ENCODE data around the gene AGPAT1. TPM values are rescaled to one million over a fixed set of nuclear protein-coding genes. Genes with fewer than 3 reads are reported as not detected.

AGPAT1 gene
- total RNA-seq, 1 donor from 2014 or later: 32.9 TPM

GRCh38 chr6:32178547-32179440, 2.9 kb upstream of the AGPAT1 start:
- Mint-ChIP-seq H3K4me3 (ENCODE audit: low read depth) (peak overlapping the region; percentile 96), H3K27me3 (ENCODE audit: low read depth) (no peaks in the 10 kb centered on the region), H3K27ac (peak overlapping the region; percentile 97), H3K4me1 (ENCODE audit: low read depth) (peaks cover 46% of the 10 kb centered on the region), H3K9me3 (no peaks in the 10 kb centered on the region), H3K36me3 (ENCODE audit: low read depth) (peaks cover 39% of the 10 kb centered on the region)
- intact Hi-C loops (cut with micrococcal nuclease): loop anchor here (1.0 to 10.0 kb wide), 6 partner anchors 17 to 794 kb away; partner anchors contain the start of genes APOM, ATF6B, BAG6 and NELFE
- DNase-seq (ENCODE audit: low spot score): no peak

GRCh38 chr6:32177788-32178546, 2.1 kb upstream of the AGPAT1 start, which contains the start of gene RNF5:
TSS of gene RNF5 (plus strand) at chr6:32178405. CDS start at chr6:32178512, 107 bp downstream.
- no peaks in the 10 kb centered on the region for H3K27me3 Mint-ChIP-seq (ENCODE audit: low read depth)
- peak; percentile 93 for DNase-seq (ENCODE audit: low spot score)
- intact Hi-C loops (cut with micrococcal nuclease): loop anchor here (1.0 to 10.0 kb wide), 6 partner anchors 17 to 794 kb away; partner anchors contain the start of genes APOM, ATF6B, BAG6 and NELFE
- H3K27ac Mint-ChIP-seq: peak within 1 kb of the TSS; percentile 97
- peaks cover 50% of the 10 kb centered on the region for H3K4me1 Mint-ChIP-seq (ENCODE audit: low read depth)
- no peaks in the 10 kb centered on the region for H3K9me3 Mint-ChIP-seq
- peaks cover 39% of the 10 kb centered on the region for H3K36me3 Mint-ChIP-seq (ENCODE audit: low read depth)
- peak within 1 kb of the TSS; percentile 96 for H3K4me3 Mint-ChIP-seq (ENCODE audit: low read depth)

GRCh38 chr6:32177183-32177787, 1.4 kb upstream of the AGPAT1 start:
- intact Hi-C loops (cut with micrococcal nuclease): loop anchor here (5.0 to 10.0 kb wide), 4 partner anchors 220 to 795 kb away; partner anchors contain the start of genes APOM, BAG6, NELFE and SKIC2
- DNase-seq (ENCODE audit: low spot score): no peak
- peak overlapping the region; percentile 96 for H3K4me3 Mint-ChIP-seq (ENCODE audit: low read depth)
- H3K9me3 Mint-ChIP-seq: no peaks in the 10 kb centered on the region
- peak overlapping the region; percentile 97 for H3K27ac Mint-ChIP-seq
- H3K36me3 Mint-ChIP-seq (ENCODE audit: low read depth): peaks cover 32% of the 10 kb centered on the region
- H3K27me3 Mint-ChIP-seq (ENCODE audit: low read depth): no peaks in the 10 kb centered on the region
- H3K4me1 Mint-ChIP-seq (ENCODE audit: low read depth): peaks cover 54% of the 10 kb centered on the region

- DNase-seq (ENCODE audit: low spot score): no peak
- H3K9me3 Mint-ChIP-seq: no peaks in the 10 kb centered on the region
- H3K4me3 Mint-ChIP-seq (ENCODE audit: low read depth): peak overlapping the region; percentile 96
- peaks cover 31% of the 10 kb centered on the region for H3K36me3 Mint-ChIP-seq (ENCODE audit: low read depth)
- H3K27ac Mint-ChIP-seq: peak overlapping the region; percentile 97
- intact Hi-C loops (cut with micrococcal nuclease): loop anchor here (1.0 to 10.0 kb wide), 5 partner anchors 22 to 796 kb away; partner anchors contain the start of genes APOM, BAG6, NELFE and PPT2
- no peaks in the 10 kb centered on the region for H3K27me3 Mint-ChIP-seq (ENCODE audit: low read depth)
- H3K4me1 Mint-ChIP-seq (ENCODE audit: low read depth): peaks cover 54% of the 10 kb centered on the region
These were observed 745 bp upstream of the AGPAT1 start for GRCh38 chr6:32176476-32177182.

- no peaks in the 10 kb centered on the region for H3K9me3 Mint-ChIP-seq
- H3K27me3 Mint-ChIP-seq (ENCODE audit: low read depth): no peaks in the 10 kb centered on the region
- H3K36me3 Mint-ChIP-seq (ENCODE audit: low read depth): peaks cover 22% of the 10 kb centered on the region
- no peak overlapping the region for H3K27ac Mint-ChIP-seq
- DNase-seq (ENCODE audit: low spot score): no peak
- intact Hi-C loops (cut with micrococcal nuclease): loop anchor here (5.0 to 10.0 kb wide), 4 partner anchors 218 to 797 kb away; partner anchors contain the start of genes APOM, BAG6, NELFE and SKIC2
- H3K4me3 Mint-ChIP-seq (ENCODE audit: low read depth): peak overlapping the region; percentile 96
- H3K4me1 Mint-ChIP-seq (ENCODE audit: low read depth): peaks cover 48% of the 10 kb centered on the region
These were observed 568 bp downstream of the AGPAT1 start for GRCh38 chr6:32175322-32175710.

GRCh38 chr6:32174416-32174815, 1.5 kb downstream of the AGPAT1 start:
- H3K36me3 Mint-ChIP-seq (ENCODE audit: low read depth): peaks cover 25% of the 10 kb centered on the region
- H3K9me3 Mint-ChIP-seq: no peaks in the 10 kb centered on the region
- peaks cover 43% of the 10 kb centered on the region for H3K4me1 Mint-ChIP-seq (ENCODE audit: low read depth)
- DNase-seq (ENCODE audit: low spot score): no peak
- peak overlapping the region; percentile 64 for H3K4me3 Mint-ChIP-seq (ENCODE audit: low read depth)
- H3K27ac Mint-ChIP-seq: no peak overlapping the region
- intact Hi-C loops (cut with micrococcal nuclease): loop anchor here (10.0 kb wide), 2 partner anchors 340 to 520 kb away; partner anchors contain the start of genes APOM and BAG6
- no peaks in the 10 kb centered on the region for H3K27me3 Mint-ChIP-seq (ENCODE audit: low read depth)

GRCh38 chr6:32173051-32173727, 2.7 kb downstream of the AGPAT1 start:
- no peak for DNase-seq (ENCODE audit: low spot score)
- Mint-ChIP-seq H3K27ac (no peak overlapping the region), H3K36me3 (ENCODE audit: low read depth) (peaks cover 21% of the 10 kb centered on the region), H3K27me3 (ENCODE audit: low read depth) (no peaks in the 10 kb centered on the region), H3K4me1 (ENCODE audit: low read depth) (peaks cover 35% of the 10 kb centered on the region), H3K9me3 (no peaks in the 10 kb centered on the region), H3K4me3 (ENCODE audit: low read depth) (no peak overlapping the region)
- intact Hi-C loops (cut with micrococcal nuclease): loop anchor here (10.0 kb wide), 2 partner anchors 338 to 518 kb away; partner anchors contain the start of genes APOM and BAG6

- DNase-seq (ENCODE audit: low spot score): no peak
- intact Hi-C loops (cut with micrococcal nuclease): loop anchor here (10.0 kb wide), 2 partner anchors 336 to 516 kb away; partner anchors contain the start of genes APOM and BAG6
- Mint-ChIP-seq H3K4me1 (ENCODE audit: low read depth) (peaks cover 20% of the 10 kb centered on the region), H3K36me3 (ENCODE audit: low read depth) (peaks cover 25% of the 10 kb centered on the region), H3K27ac (no peak overlapping the region), H3K4me3 (ENCODE audit: low read depth) (no peak overlapping the region), H3K9me3 (no peaks in the 10 kb centered on the region), H3K27me3 (ENCODE audit: low read depth) (no peaks in the 10 kb centered on the region)
These were observed 4.7 kb downstream of the AGPAT1 start for GRCh38 chr6:32171234-32171633.

GRCh38 chr6:32170294-32170693, 5.6 kb downstream of the AGPAT1 start:
- Mint-ChIP-seq H3K4me1 (ENCODE audit: low read depth) (peaks cover 18% of the 10 kb centered on the region), H3K27ac (no peak overlapping the region), H3K9me3 (no peaks in the 10 kb centered on the region), H3K27me3 (ENCODE audit: low read depth) (no peaks in the 10 kb centered on the region), H3K4me3 (ENCODE audit: low read depth) (no peak overlapping the region), H3K36me3 (ENCODE audit: low read depth) (peaks cover 25% of the 10 kb centered on the region)
- intact Hi-C loops (cut with micrococcal nuclease): loop anchor here (10.0 kb wide), 2 partner anchors 335 to 515 kb away; partner anchors contain the start of genes APOM and BAG6
- no peak for DNase-seq (ENCODE audit: low spot score)

GRCh38 chr6:32168807-32169591, 6.9 kb downstream of the AGPAT1 start:
- H3K4me1 Mint-ChIP-seq (ENCODE audit: low read depth): peaks cover 12% of the 10 kb centered on the region
- H3K9me3 Mint-ChIP-seq: no peaks in the 10 kb centered on the region
- H3K4me3 Mint-ChIP-seq (ENCODE audit: low read depth): no peak overlapping the region
- DNase-seq (ENCODE audit: low spot score): no peak
- no peak overlapping the region for H3K27ac Mint-ChIP-seq
- no peaks in the 10 kb centered on the region for H3K27me3 Mint-ChIP-seq (ENCODE audit: low read depth)
- peaks cover 22% of the 10 kb centered on the region for H3K36me3 Mint-ChIP-seq (ENCODE audit: low read depth)
- intact Hi-C loops (cut with micrococcal nuclease): no loop called here

- no peaks in the 10 kb centered on the region for H3K27me3 Mint-ChIP-seq (ENCODE audit: low read depth)
- peaks cover 22% of the 10 kb centered on the region for H3K36me3 Mint-ChIP-seq (ENCODE audit: low read depth)
- DNase-seq (ENCODE audit: low spot score): no peak
- H3K4me3 Mint-ChIP-seq (ENCODE audit: low read depth): no peak overlapping the region
- no peak overlapping the region for H3K27ac Mint-ChIP-seq
- intact Hi-C loops (cut with micrococcal nuclease): no loop called here
- H3K4me1 Mint-ChIP-seq (ENCODE audit: low read depth): peaks cover 5% of the 10 kb centered on the region
- no peaks in the 10 kb centered on the region for H3K9me3 Mint-ChIP-seq
These were observed 7.5 kb downstream of the AGPAT1 start for GRCh38 chr6:32168350-32168749.

All from activated T-helper 2 cell treated with anti-CD3 and anti-CD28 coated beads, Interferon-gamma antibody, Interleukin-2, Interleukin-4, amounts not matched to agents 10 μg/mL and 5 μg/mL and 100 μg/mL, durations not matched to agents 14 hours and 24 hours and 36 hours (primary cell).